Erythroblast (primary cell): ENCODE measurements around the gene TCF4.

Source experiments
- DNase-seq, 2 experiments: peaks; one replicate each; lab custom pipeline; 2025; lab: John Stamatoyannopoulos, UW
- GATA1 ChIP-seq: IDR thresholded peaks from 2 replicates; pipeline ENCODE4 v1.6.1; 2011; ENCODE audit warnings: low read depth, mild to moderate bottlenecking, control low read depth, low read length, moderate library complexity
- POLR2A ChIP-seq: IDR thresholded peaks from 2 replicates; pipeline ENCODE4 v1.6.1; 2011; ENCODE audit warnings: mild to moderate bottlenecking, low read length

TCF4 gene

GRCh38 chr18:55588111-55588869 lies at the start of gene TCF4:
Gene TCF4, minus strand, starts transcription at chr18:55588192. Its CDS starts 1,076 bp downstream, at chr18:55587116.
- TF ChIP-seq POLR2A (peak; percentile 15), GATA1 (no peak)
- DNase-seq = peak; percentile 81 to 85

- no peak for DNase-seq
- no peak for TF ChIP-seq GATA1
- no peak for TF ChIP-seq POLR2A
These were observed 49.2 kb upstream of the TCF4 start for GRCh38 chr18:55637204-55637603.

DNA sequence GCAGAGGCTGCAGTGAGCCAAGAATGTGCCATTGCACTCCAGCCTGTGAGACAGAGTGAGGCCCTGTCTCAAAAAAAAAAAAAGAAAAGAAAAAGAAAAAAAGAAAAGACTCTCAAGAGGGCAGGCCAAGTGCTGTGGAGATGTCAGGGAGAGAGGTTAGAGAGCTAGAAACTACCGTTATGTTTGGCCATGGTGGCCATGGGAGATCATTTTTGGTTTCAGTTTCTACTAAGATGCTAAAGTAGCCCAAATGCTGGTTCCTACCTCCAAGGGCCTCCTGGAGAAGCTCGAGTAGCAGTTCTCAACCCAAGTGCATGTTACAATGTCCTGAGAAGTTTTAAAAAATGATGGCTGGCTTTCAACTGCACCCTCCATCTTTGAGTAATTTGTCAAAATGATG lies 47.4 kb upstream of the TCF4 start:
- TF ChIP-seq GATA1 = no peak
- TF ChIP-seq POLR2A = no peak
- DNase-seq = no peak

GRCh38 chr18:55634545-55634944 lies 46.6 kb upstream of the TCF4 start:
- TF ChIP-seq POLR2A = no peak
- TF ChIP-seq GATA1 = no peak
- DNase-seq = no peak

DNA sequence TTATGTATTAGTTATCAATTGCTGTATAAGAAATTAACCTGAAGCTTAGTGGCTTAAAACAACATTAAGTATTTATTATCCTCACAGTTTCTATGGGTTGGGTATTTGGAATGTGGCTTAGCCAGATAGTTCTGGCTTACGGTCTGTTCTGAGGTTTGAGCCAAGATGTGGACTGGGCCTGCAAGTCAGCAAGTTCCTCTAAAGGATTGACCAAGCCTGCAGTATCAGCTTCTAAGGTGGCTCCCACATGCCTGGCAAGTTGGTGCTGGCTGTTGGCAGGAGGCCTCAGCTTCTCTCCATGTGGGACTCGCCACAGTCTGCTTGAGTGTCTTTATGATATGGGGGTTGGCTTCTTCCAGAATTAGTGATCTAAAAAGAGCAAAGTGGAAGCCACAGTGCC lies 45.0 kb upstream of the TCF4 start:
- TF ChIP-seq GATA1 = no peak
- TF ChIP-seq POLR2A = no peak

DNA sequence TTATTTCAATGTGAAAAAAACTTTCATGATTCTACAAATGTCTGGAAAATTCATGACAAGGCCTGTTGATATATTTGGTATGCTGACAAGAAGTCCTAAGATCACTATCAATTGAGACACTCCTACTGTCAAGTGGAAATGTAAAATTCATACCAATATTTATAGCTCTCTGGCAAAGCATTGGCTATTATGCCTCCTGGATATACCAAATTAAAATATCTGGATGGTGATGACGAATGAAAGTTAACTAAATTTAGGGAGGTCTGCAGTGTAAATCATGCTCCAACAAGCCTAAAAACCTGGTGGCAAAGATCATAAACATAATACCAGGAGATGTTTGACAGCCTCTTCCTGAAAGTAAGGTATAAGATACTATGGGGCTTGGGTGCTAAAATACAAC lies 41.1 kb upstream of the TCF4 start:
- no peak for TF ChIP-seq POLR2A
- no peak for TF ChIP-seq GATA1
- no peak for DNase-seq

More for the DNA sequence above, 45.0 kb upstream of the TCF4 start:
- no peak for DNase-seq

- no peak for TF ChIP-seq GATA1
- TF ChIP-seq POLR2A = no peak
- DNase-seq = no peak
These were observed 39.0 kb upstream of the TCF4 start for GRCh38 chr18:55627007-55627406.

DNA sequence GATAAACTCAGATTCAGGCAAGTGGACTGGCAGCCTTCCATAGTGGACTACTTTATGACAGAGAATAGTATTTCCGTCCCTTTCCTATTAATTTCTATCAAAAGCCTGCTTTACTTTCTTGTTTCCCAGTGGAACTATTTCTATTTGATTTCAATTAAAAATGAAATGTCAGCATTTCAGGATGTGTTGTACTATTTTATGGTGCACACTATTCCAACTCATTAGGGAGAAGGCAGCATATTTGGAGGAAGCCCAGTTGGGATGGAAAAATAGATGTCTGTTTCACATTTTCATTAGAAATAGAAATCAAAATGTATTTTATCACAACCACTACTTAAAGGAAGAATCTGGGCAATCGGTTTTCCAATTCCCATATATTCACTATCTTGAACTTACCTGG lies 37.9 kb upstream of the TCF4 start:
- DNase-seq = no peak
- TF ChIP-seq GATA1 = no peak
- no peak for TF ChIP-seq POLR2A

- TF ChIP-seq POLR2A (no peak), GATA1 (no peak)
- no peak for DNase-seq
These were observed 35.6 kb upstream of the TCF4 start for GRCh38 chr18:55623626-55624025.

DNA sequence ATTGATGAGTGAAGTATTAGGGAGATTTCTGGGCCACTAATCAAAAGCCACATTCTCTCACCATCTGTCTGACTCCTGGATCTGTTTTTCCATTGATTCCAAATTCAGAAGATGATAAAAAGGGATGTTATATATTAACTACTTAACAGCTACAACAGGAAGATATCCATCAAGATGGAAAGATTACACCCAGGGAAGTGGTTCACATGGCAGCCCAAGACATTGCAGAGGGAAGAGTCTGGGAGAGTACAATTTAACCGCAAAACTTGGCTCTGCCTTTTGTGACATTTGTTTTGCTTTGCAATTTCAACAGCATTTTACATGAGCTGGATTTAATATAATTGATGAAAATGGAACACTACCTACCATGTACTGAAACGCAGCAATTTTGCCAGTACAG lies 22.5 kb upstream of the TCF4 start:
- TF ChIP-seq POLR2A = no peak
- TF ChIP-seq GATA1 = no peak
- no peak for DNase-seq

DNA sequence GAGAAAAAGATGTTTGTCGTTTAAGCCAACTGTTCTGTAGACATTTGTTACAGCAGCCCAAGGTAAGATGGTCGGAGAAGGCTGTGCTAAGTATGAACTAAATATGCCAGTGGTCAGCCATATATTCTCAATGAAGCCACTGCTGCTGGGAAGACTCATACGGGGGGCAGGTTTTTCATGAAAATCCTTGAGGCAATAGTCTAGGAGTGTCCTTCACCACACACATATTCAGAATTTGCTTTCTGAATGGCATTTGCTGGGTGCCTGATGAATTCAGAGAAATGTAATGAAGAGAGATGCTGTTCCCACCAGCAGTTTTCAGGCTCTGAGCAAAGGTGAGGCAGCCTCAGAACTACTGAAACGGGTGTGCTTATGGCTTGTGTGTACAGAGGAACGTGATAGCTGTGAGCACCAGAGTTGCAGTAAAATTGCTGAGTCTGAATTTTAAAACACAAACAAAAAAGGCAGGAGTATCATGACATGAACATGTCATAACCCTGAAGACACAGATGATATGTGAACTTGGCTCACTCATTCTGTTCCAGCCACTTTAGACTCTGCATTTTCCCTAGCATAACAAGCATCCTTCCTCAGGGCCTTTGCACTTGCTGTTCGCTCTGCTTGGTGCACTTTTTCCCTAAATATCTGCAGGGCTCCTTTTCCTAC lies 21.3 kb upstream of the TCF4 start:
- no peak for TF ChIP-seq POLR2A
- TF ChIP-seq GATA1 = no peak
- DNase-seq = no peak

GRCh38 chr18:55608497-55608896 lies 20.5 kb upstream of the TCF4 start:
- DNase-seq = no peak
- TF ChIP-seq POLR2A (no peak), GATA1 (no peak)

- TF ChIP-seq POLR2A = no peak
- TF ChIP-seq GATA1 = no peak
- no peak for DNase-seq
These were observed 19.8 kb upstream of the TCF4 start for GRCh38 chr18:55607773-55608172.

GRCh38 chr18:55605733-55606338 lies 17.8 kb upstream of the TCF4 start:
- no peak for DNase-seq
- TF ChIP-seq POLR2A (no peak), GATA1 (no peak)
